H1 (cell line): ENCODE results near the gene LCOR. TPM values are rescaled to one million over a fixed set of nuclear protein-coding genes. Genes with fewer than 3 reads are reported as not detected.

ENCODE experiments used
- CEBPB ChIP-seq: IDR thresholded peaks from 2 replicates; pipeline ENCODE4 v1.6.1; 2012; ENCODE audit warnings: low read depth, low read length
- CHD1 ChIP-seq: IDR thresholded peaks from 2 replicates; pipeline ENCODE4 v1.6.1; 2012; ENCODE audit warnings: low read depth, low read length, improper control_type of control experiment
- CTCF ChIP-seq, 3 experiments: IDR thresholded peaks; 1 replicate in 2 of 3; 2 replicates in 1 of 3; pipeline versions ENCODE4 v1.5.1 to v1.6.1; 2011; ENCODE audit warnings: low read length in 3 of 3, mild to moderate bottlenecking in 3 of 3, inconsistent platforms in 2 of 3, low read depth in 1 of 3, moderate library complexity in 1 of 3; ENCODE audit not compliant: insufficient read depth in 1 of 3; ENCODE audit errors: control extremely low read depth in 1 of 3
- E2F6 ChIP-seq: IDR thresholded peaks from 2 replicates; pipeline ENCODE4 v1.6.1; 2012; ENCODE audit warnings: inconsistent platforms
- EP300 ChIP-seq, 2 experiments: IDR thresholded peaks; 1 replicate in 1 of 2; 2 replicates in 1 of 2; pipeline ENCODE4 v1.6.1; 2011 to 2012; ENCODE audit warnings: low read depth in 2 of 2, low read length in 2 of 2, mild to moderate bottlenecking in 2 of 2, borderline replicate concordance in 1 of 2, inconsistent platforms in 1 of 2, moderate library complexity in 1 of 2
- TAF7 ChIP-seq: optimal IDR thresholded peaks from 2 replicates; pipeline ENCODE3; 2011; ENCODE audit warnings: low read depth, mild to moderate bottlenecking, inconsistent platforms, low read length, moderate library complexity, borderline replicate concordance
- polyA plus RNA-seq, 7 experiments: library from polyadenylated mRNA; depleted of rRNA in 3 of 7; stranded (reverse) in 5 of 7; unstranded in 2 of 7; fragments of >200 nt in 5 of 7; fragments of 200-250 nt in 2 of 7; gene quantifications; 1 replicate in 5 of 7; 2 replicates in 1 of 7; 4 replicates in 1 of 7; pipeline versions ENCODE4 v1.2.1 to v1.2.3, GENCODE V29; 2011 to 2013; ENCODE audit warnings: missing spikeins in 2 of 7, mixed read lengths in 2 of 7
- total RNA-seq: library from RNA; stranded (reverse); fragmentation: NEBNext Ultra II Directional; extraction: Animal tissue kit (Norgen Biotek cat#: 25700); gene quantifications from 2 replicates; pipeline ENCODE4 v1.2.1, GENCODE V29; 2021

LCOR gene
- total and polyA plus RNA-seq, 2 of the 8 experiments (the other 6 are each of a cell fraction or from before 2014, with no cell fraction given): 4.7 to 25.5 TPM

- TF ChIP-seq E2F6 (no peak), EP300 (IDR thresholded peaks at IDR 0.05; ENCODE audit: borderline replicate concordance in 1 of 2, low read depth in 2 of 2, low read length in 2 of 2) (no peak), CHD1 (no peak), TAF7 (no peak), CTCF (IDR thresholded peaks at IDR 0.05; ENCODE audit: control extremely low read depth in 1 of 3, insufficient read depth in 1 of 3, low read depth in 1 of 3, low read length in 3 of 3) (no peak), CEBPB (no peak)
These were observed 86.3 kb downstream of the LCOR start (continued) for GRCh38 chr10:96918214-96919002.
